Osteocyte (in vitro differentiated cells): ENCODE measurements around the gene ASTN2. TPM values are rescaled to one million over a fixed set of nuclear protein-coding genes. Genes with fewer than 3 reads are reported as not detected.

ENCODE experiments used
- DNase-seq: peaks from one replicate; pipeline ENCODE4 v3.0.0; 2021; ENCODE audit warnings: mixed read lengths; ENCODE audit not compliant: unreplicated experiment; ENCODE audit errors: extremely low spot score
- H3K27ac Mint-ChIP-seq: one replicate; pipeline ENCODE4 v1.8.0; 2021; ENCODE audit warnings: mild to moderate bottlenecking, mixed read lengths; ENCODE audit not compliant: unreplicated experiment
- H3K27me3 Mint-ChIP-seq: one replicate; pipeline ENCODE4 v1.8.0; 2021; ENCODE audit warnings: mixed read lengths; ENCODE audit not compliant: unreplicated experiment
- H3K36me3 Mint-ChIP-seq: one replicate; pipeline ENCODE4 v1.8.0; 2021; ENCODE audit warnings: mixed read lengths; ENCODE audit not compliant: unreplicated experiment
- H3K4me1 Mint-ChIP-seq: one replicate; pipeline ENCODE4 v1.8.0; 2021; ENCODE audit warnings: mixed read lengths; ENCODE audit not compliant: unreplicated experiment
- H3K4me3 Mint-ChIP-seq: one replicate; pipeline ENCODE4 v1.8.0; 2021; ENCODE audit warnings: mild to moderate bottlenecking, moderate library complexity, mixed read lengths; ENCODE audit not compliant: unreplicated experiment
- H3K9me3 Mint-ChIP-seq: one replicate; pipeline ENCODE4 v1.8.0; 2021; ENCODE audit warnings: mixed read lengths; ENCODE audit not compliant: unreplicated experiment
- total RNA-seq: library from RNA; stranded (reverse); gene quantifications from 2 replicates; pipeline ENCODE4 v1.2.1, GENCODE V29; 2021
- TF ChIP-seq, protein P1 (sequence below): fragments of 200-600 bp; sonication (generic); IDR thresholded peaks from 2 replicates; pipeline ENCODE4 v1.5.0; 2021; ENCODE audit warnings: antibody characterized with exemption, mild to moderate bottlenecking, moderate library complexity

Gene ASTN2
- total RNA-seq, 1 donor from 2014 or later: 2.3 TPM

DNA sequence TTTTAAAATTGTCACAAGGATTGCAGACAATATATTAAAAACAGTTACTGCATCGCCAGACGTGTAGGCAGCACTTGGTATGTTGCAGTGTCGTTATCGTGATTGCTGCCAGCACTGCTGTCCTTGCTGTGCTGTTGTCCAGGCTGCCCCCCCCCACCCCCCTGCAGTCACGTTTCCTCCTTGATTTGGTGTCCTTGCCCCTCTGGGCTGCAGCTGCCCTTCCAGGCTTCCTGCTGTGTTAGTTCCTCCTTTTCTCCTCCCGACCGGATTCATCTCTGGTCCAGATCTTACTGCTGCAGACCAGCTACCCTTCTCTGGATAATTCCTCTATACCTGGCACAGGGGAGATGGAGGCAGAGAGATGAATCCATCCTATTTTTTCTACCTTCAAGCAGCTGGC lies 428.8 kb downstream of the ASTN2 start:
- H3K4me3 Mint-ChIP-seq: no peak overlapping the region
- no peaks in the 10 kb centered on the region for H3K36me3 Mint-ChIP-seq
- TF ChIP-seq, protein P1, sequence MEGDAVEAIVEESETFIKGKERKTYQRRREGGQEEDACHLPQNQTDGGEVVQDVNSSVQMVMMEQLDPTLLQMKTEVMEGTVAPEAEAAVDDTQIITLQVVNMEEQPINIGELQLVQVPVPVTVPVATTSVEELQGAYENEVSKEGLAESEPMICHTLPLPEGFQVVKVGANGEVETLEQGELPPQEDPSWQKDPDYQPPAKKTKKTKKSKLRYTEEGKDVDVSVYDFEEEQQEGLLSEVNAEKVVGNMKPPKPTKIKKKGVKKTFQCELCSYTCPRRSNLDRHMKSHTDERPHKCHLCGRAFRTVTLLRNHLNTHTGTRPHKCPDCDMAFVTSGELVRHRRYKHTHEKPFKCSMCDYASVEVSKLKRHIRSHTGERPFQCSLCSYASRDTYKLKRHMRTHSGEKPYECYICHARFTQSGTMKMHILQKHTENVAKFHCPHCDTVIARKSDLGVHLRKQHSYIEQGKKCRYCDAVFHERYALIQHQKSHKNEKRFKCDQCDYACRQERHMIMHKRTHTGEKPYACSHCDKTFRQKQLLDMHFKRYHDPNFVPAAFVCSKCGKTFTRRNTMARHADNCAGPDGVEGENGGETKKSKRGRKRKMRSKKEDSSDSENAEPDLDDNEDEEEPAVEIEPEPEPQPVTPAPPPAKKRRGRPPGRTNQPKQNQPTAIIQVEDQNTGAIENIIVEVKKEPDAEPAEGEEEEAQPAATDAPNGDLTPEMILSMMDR: no peak
- H3K27ac Mint-ChIP-seq: no peak overlapping the region
- H3K27me3 Mint-ChIP-seq: peaks cover 2% of the 10 kb centered on the region
- no peaks in the 10 kb centered on the region for H3K4me1 Mint-ChIP-seq
- H3K9me3 Mint-ChIP-seq: no peaks in the 10 kb centered on the region
- no peak for DNase-seq

DNA sequence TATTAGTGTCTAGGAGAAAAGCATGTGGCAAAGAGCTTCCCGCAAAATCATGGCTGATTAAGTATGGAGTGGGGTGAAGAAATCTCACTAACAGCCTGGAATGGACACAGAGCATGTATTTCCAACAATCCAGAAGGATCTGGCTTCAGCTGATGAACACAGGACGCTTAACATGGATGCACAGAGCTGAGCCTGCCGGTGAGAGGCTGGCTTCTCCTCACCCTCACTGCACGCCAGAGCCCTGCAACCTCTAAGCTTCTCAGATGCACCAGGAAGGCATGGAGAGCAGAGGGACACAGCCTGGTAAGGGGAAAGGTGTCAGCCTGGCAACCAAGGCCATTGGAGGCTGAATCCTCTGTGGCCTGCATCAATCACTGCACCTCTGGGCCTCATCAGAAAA lies 429.3 kb downstream of the ASTN2 start:
- Mint-ChIP-seq H3K4me1 (no peaks in the 10 kb centered on the region), H3K36me3 (no peaks in the 10 kb centered on the region), H3K9me3 (no peaks in the 10 kb centered on the region), H3K27ac (no peak overlapping the region), H3K4me3 (no peak overlapping the region), H3K27me3 (peaks cover 2% of the 10 kb centered on the region)
- no peak for DNase-seq
- TF ChIP-seq, protein P1: no peak

DNA sequence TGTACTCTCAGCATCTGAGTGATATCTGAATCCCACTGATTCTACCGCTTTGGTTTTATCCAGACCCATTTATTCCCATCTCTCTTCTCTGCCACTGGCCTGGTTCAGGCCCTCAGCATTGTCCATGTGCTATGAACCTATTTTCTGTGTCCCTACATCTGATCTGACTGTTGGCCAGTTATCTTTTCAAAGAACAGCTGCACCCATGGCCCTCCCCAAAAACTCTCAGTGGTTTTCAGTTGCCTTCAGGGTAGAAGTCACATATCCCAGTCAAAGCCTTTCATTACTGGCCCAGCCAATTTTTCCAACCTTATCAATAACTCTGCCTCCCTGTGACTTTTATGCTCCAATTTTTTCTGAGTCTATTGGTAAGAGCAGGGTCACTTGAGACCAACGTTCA lies 430.7 kb downstream of the ASTN2 start:
- Mint-ChIP-seq H3K9me3 (no peaks in the 10 kb centered on the region), H3K27me3 (no peaks in the 10 kb centered on the region), H3K4me1 (no peaks in the 10 kb centered on the region), H3K4me3 (no peak overlapping the region), H3K27ac (no peak overlapping the region), H3K36me3 (no peaks in the 10 kb centered on the region)
- no peak for DNase-seq
- TF ChIP-seq, protein P1: no peak

DNA sequence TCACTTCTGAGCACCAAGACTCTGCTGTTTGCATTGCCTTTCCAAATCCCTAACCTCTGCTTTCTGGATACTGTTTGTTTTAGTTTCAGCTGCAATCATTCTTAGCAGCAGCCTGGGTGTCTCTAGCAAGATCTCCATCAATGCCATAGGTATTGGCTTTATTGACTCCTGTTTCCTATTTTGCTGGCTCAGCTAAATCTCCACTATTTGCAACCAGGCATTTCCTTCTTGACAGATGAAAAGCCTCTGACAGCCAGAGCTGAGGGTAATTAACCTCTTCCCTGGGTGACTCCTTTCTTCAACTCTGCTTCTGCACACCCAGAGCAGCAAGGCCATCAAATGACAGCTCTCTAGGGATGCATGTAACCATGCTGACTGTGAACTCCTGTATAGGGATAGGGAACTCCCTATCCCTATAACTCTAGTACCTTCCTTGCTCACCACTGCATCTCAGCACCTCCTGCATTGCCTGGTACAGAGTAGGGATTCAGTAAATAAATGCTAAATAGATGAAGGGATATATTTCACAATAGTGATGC lies 434.2 kb downstream of the ASTN2 start:
- H3K9me3 Mint-ChIP-seq: no peaks in the 10 kb centered on the region
- no peak overlapping the region for H3K4me3 Mint-ChIP-seq
- H3K4me1 Mint-ChIP-seq: no peaks in the 10 kb centered on the region
- H3K27ac Mint-ChIP-seq: no peak overlapping the region
- H3K27me3 Mint-ChIP-seq: no peaks in the 10 kb centered on the region
- DNase-seq: no peak
- TF ChIP-seq, protein P1: no peak
- no peaks in the 10 kb centered on the region for H3K36me3 Mint-ChIP-seq

DNA sequence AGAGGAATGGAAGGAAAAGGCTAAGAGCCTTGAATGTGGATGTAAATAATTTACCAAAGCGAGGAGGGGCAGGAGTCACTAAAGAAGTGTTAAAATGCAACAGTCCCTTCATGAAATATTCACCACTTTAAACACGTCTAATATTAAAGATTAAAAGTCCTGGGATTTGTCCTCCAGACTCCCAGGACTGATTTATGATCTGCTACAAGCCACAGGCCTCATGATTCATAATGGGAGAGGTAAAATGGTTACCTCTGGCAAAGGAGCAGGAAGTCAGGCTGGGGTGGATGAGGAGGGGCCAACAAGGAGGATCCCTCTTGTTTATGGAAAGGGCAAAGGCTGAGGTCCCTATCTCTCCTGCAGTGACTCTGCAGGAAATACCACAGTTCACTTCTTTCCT lies 435.4 kb downstream of the ASTN2 start:
- no peak overlapping the region for H3K4me3 Mint-ChIP-seq
- no peaks in the 10 kb centered on the region for H3K9me3 Mint-ChIP-seq
- H3K4me1 Mint-ChIP-seq: no peaks in the 10 kb centered on the region
- TF ChIP-seq, protein P1: no peak
- DNase-seq: no peak
- H3K36me3 Mint-ChIP-seq: no peaks in the 10 kb centered on the region
- no peak overlapping the region for H3K27ac Mint-ChIP-seq
- no peaks in the 10 kb centered on the region for H3K27me3 Mint-ChIP-seq
